SK-N-SH (cell line): ENCODE measurements around the gene PCYT1B. TPM values are rescaled to one million over a fixed set of nuclear protein-coding genes. Genes with fewer than 3 reads are reported as not detected.

ENCODE experiments used
- CTCF ChIA-PET: fragments of 300-600, 350-600 bp; formaldehyde crosslinking; extraction: SDS; loops from one replicate; lab custom pipeline; 2021; lab: Yijun Ruan, JAX
- POLR2A ChIA-PET: fragments of 350-600 bp; sonication (Branson Sonifier 250); formaldehyde crosslinking; extraction: SDS; loops from one replicate; lab custom pipeline; 2020; ENCODE audit warnings: antibody characterized with exemption, inconsistent platforms; lab: Yijun Ruan, JAX
- DNase-seq: peaks from one replicate; pipeline ENCODE4 v3.0.0; 2012
- H2AFZ ChIP-seq: fragments of 200-600 bp; sonication (generic); 2 replicates; pipeline ENCODE4 v1.8.1; 2016; ENCODE audit warnings: antibody characterized with exemption, mild to moderate bottlenecking, low read depth
- H3F3A ChIP-seq: fragments of 200-600 bp; sonication (generic); replicated peaks from 2 replicates; pipeline ENCODE3; 2016; ENCODE audit warnings: antibody characterized with exemption, mild to moderate bottlenecking; ENCODE audit not compliant: insufficient read depth
- H3K27ac ChIP-seq, 2 experiments: fragments of 200-500 bp in 1 of 2; fragments of 200-600 bp in 1 of 2; sonication (Bioruptor generic) in 1 of 2; sonication (generic), shearing (Covaris generic) in 1 of 2; 2 replicates each; pipeline versions ENCODE4 v1.5.1 to v1.6.1; 2014 to 2016; ENCODE audit warnings: low read depth in 2 of 2, inconsistent platforms in 1 of 2, low read length in 1 of 2, mild to moderate bottlenecking in 1 of 2, mixed read lengths in 1 of 2
- H3K27me3 ChIP-seq: fragments of 200-600 bp; sonication (generic), shearing (Covaris generic); 2 replicates; pipeline ENCODE4 v1.6.1; 2016; ENCODE audit warnings: mixed run types; ENCODE audit not compliant: insufficient read depth
- H3K36me3 ChIP-seq, 2 experiments: fragments of 200-500 bp in 1 of 2; fragments of 200-600 bp in 1 of 2; sonication (Bioruptor generic) in 1 of 2; sonication (generic) in 1 of 2; replicated peaks in 1 of 2; 2 replicates each; pipeline versions ENCODE3 to v1.5.1; 2014 to 2016; ENCODE audit warnings: low read length in 1 of 2, mild to moderate bottlenecking in 1 of 2; ENCODE audit not compliant: insufficient read depth in 2 of 2, control insufficient read depth in 1 of 2
- H3K4me1 ChIP-seq, 2 experiments: fragments of 200-500 bp in 1 of 2; fragments of 200-600 bp in 1 of 2; sonication (Bioruptor generic) in 1 of 2; sonication (generic), shearing (Covaris generic) in 1 of 2; 2 replicates each; pipeline versions ENCODE4 v1.5.1 to v1.6.1; 2014 to 2016; ENCODE audit warnings: low read depth in 1 of 2, low read length in 1 of 2, mixed run types in 1 of 2; ENCODE audit not compliant: insufficient read depth in 2 of 2, control insufficient read depth in 1 of 2
- H3K4me2 ChIP-seq: fragments of 200-600 bp; sonication (generic), shearing (Covaris generic); 2 replicates; pipeline ENCODE4 v1.6.1; 2017; ENCODE audit warnings: mixed run types
- H3K4me3 ChIP-seq, 2 experiments: fragments of 200-500 bp in 1 of 2; fragments of 200-600 bp in 1 of 2; sonication (Bioruptor generic) in 1 of 2; sonication (generic), shearing (Covaris generic) in 1 of 2; 2 replicates each; pipeline versions ENCODE4 v1.5.1 to v1.8.1; 2014 to 2016; ENCODE audit warnings: low read depth in 2 of 2, inconsistent platforms in 1 of 2, low read length in 1 of 2, mild to moderate bottlenecking in 1 of 2, mixed read lengths in 1 of 2, moderate library complexity in 1 of 2
- H3K79me2 ChIP-seq: fragments of 200-600 bp; sonication (generic); 2 replicates; pipeline ENCODE4 v1.8.1; 2017; ENCODE audit warnings: mild to moderate bottlenecking; ENCODE audit not compliant: insufficient read depth
- H3K9ac ChIP-seq: fragments of 200-600 bp; sonication (generic); 2 replicates; pipeline ENCODE4 v1.6.1; 2017; ENCODE audit warnings: mixed run types
- H3K9me2 ChIP-seq: fragments of 200-600 bp; sonication (generic); 2 replicates; pipeline ENCODE4 v1.6.1; 2017; ENCODE audit warnings: mixed run types
- H3K9me3 ChIP-seq: fragments of 200-600 bp; sonication (generic); 2 replicates; pipeline ENCODE4 v1.6.1; 2017; ENCODE audit warnings: mixed run types, mild to moderate bottlenecking, moderate library complexity
- H4K20me1 ChIP-seq: fragments of 200-600 bp; sonication (generic); 2 replicates; pipeline ENCODE4 v1.6.1; 2017; ENCODE audit warnings: mild to moderate bottlenecking, mixed run types; ENCODE audit not compliant: insufficient read depth
- ELF1 ChIP-seq: IDR thresholded peaks from 2 replicates; pipeline ENCODE4 v1.4.0; 2012
- GABPA ChIP-seq: IDR thresholded peaks from 2 replicates; pipeline ENCODE4 v1.4.0; 2012; ENCODE audit warnings: low read depth, mild to moderate bottlenecking
- JUND ChIP-seq: IDR thresholded peaks from 2 replicates; pipeline ENCODE4 v1.4.0; 2012
- MAX ChIP-seq: IDR thresholded peaks from 2 replicates; pipeline ENCODE4 v1.4.0; 2012; ENCODE audit warnings: low read depth
- MEF2A ChIP-seq: IDR thresholded peaks from 2 replicates; pipeline ENCODE4 v1.4.0; 2012; ENCODE audit warnings: low read depth, borderline replicate concordance
- MXI1 ChIP-seq: IDR thresholded peaks from 2 replicates; pipeline ENCODE4 v1.6.1; 2012; ENCODE audit warnings: mild to moderate bottlenecking, low read depth, low read length, improper control_type of control experiment
- NRF1 ChIP-seq: IDR thresholded peaks from 2 replicates; pipeline ENCODE4 v1.6.1; 2012; ENCODE audit warnings: low read depth, mild to moderate bottlenecking, low read length
- RAD21 ChIP-seq: IDR thresholded peaks from 2 replicates; pipeline ENCODE4 v1.6.1; 2012; ENCODE audit warnings: mild to moderate bottlenecking, low read length
- REST ChIP-seq: IDR thresholded peaks from 2 replicates; pipeline ENCODE4 v1.6.1; 2012; ENCODE audit warnings: mild to moderate bottlenecking, low read depth, low read length, moderate library complexity
- RFX5 ChIP-seq: IDR thresholded peaks from 2 replicates; pipeline ENCODE4 v1.6.1; 2012; ENCODE audit warnings: mild to moderate bottlenecking, improper control_type of control experiment, low read length
- RXRA ChIP-seq: IDR thresholded peaks from 2 replicates; pipeline ENCODE4 v1.4.0; 2012; ENCODE audit warnings: low read depth, mild to moderate bottlenecking, borderline replicate concordance
- TAF1 ChIP-seq: IDR thresholded peaks from 2 replicates; pipeline ENCODE4 v1.6.1; 2012; ENCODE audit warnings: low read depth, mild to moderate bottlenecking, low read length, moderate library complexity, borderline replicate concordance
- TCF12 ChIP-seq: IDR thresholded peaks from 2 replicates; pipeline ENCODE4 v1.4.0; 2012
- TEAD4 ChIP-seq: IDR thresholded peaks from 2 replicates; pipeline ENCODE4 v1.4.0; 2012; ENCODE audit warnings: mild to moderate bottlenecking, borderline replicate concordance; ENCODE audit not compliant: insufficient read depth
- USF2 ChIP-seq: fragments of 150-350 bp; IDR thresholded peaks from 2 replicates; pipeline ENCODE4 v1.6.1; 2017; ENCODE audit warnings: antibody characterized with exemption, low read length, low read depth, borderline replicate concordance
- ZBTB33 ChIP-seq: IDR thresholded peaks from 2 replicates; pipeline ENCODE4 v1.4.0; 2012; ENCODE audit warnings: low read depth, borderline replicate concordance
- WGBS: methylation state at CpG from one replicate; pipeline ENCODE4 v1.1.6; 2017; ENCODE audit warnings: low lambda C conversion rate; 5-methylcytosine and 5-hydroxymethylcytosine counted together
- polyA plus RNA-seq, 3 experiments: library from polyadenylated mRNA; depleted of rRNA; stranded (reverse); fragments of >200 nt; gene quantifications; 2 replicates each; pipeline ENCODE4 v1.2.3, GENCODE V29; 2012

The PCYT1B gene
- polyA plus RNA-seq, 1 of the 3 experiments (the other 2 are of a cell fraction), result 2.6 TPM

- H2AFZ ChIP-seq, result no peak overlapping the region
Observed at GRCh38 chrX:24525455-24525854, 121.7 kb downstream of the PCYT1B start.

More at GRCh38 chrX:24525455-24525854, 121.7 kb downstream of the PCYT1B start:
- Histone ChIP-seq H3K4me3 (no peak overlapping the region), H3K27ac (no peak overlapping the region), H4K20me1 (no peaks in the 10 kb centered on the region), H3K9ac (no peak overlapping the region), H3K9me3 (no peaks in the 10 kb centered on the region), H3K9me2 (no peaks in the 10 kb centered on the region), H3K4me2 (no peak overlapping the region), H3F3A (no peaks in the 10 kb centered on the region), H3K36me3 (no peaks in the 10 kb centered on the region), H3K4me1 (no peaks in the 10 kb centered on the region), H3K79me2 (no peaks in the 10 kb centered on the region), H3K27me3 (no peaks in the 10 kb centered on the region)
- TF ChIP-seq USF2 (no peak), GABPA (no peak), MXI1 (no peak), ZBTB33 (no peak), REST (no peak), JUND (no peak), ELF1 (no peak), TCF12 (no peak), MAX (no peak), MEF2A (no peak), NRF1 (no peak), RAD21 (no peak), TEAD4 (no peak), TAF1 (no peak), RXRA (no peak), RFX5 (no peak)
- no peak for DNase-seq
- POLR2A ChIA-PET, result no interaction called here
- WGBS, result 69% methylated on average over 2 of the region's 2 CpGs
- CTCF ChIA-PET, result interaction anchor here (1.4 kb wide), 1 partner anchor 10 kb away, joined by 3 read pairs; no protein-coding TSS in a partner anchor
